Epithelial cell of proximal tubule (primary cell): Measurements from ENCODE around the gene MYBPC1. TPM values are rescaled to one million over a fixed set of nuclear protein-coding genes. Genes with fewer than 3 reads are reported as not detected.
"Not testable (repeated sequence)": the region's sequence is repeated elsewhere in the genome, so short reads cannot be mapped to it uniquely, and the experiment has no call there.

Experiments
- DNase-seq: peaks from one replicate; pipeline ENCODE4 v3.0.0-alpha.2; 2011; ENCODE audit warnings: low read depth
- H3K4me3 ChIP-seq: 2 replicates; pipeline ENCODE4 v1.5.1; 2011; ENCODE audit warnings: low read depth, mild to moderate bottlenecking, low read length
- total RNA-seq: library from RNA; depleted of rRNA; stranded (reverse); fragments of >200 nt; gene quantifications from 2 replicates; pipeline ENCODE4 v1.2.3, GENCODE V29; 2015
- TF ChIP-seq, protein P1 (sequence below): conservative IDR thresholded peaks from 2 replicates; pipeline ENCODE4 v1.5.1; 2012; ENCODE audit warnings: low read depth, mild to moderate bottlenecking, low read length

Gene MYBPC1
- total RNA-seq, 1 donor from 2014 or later = not detected

DNA sequence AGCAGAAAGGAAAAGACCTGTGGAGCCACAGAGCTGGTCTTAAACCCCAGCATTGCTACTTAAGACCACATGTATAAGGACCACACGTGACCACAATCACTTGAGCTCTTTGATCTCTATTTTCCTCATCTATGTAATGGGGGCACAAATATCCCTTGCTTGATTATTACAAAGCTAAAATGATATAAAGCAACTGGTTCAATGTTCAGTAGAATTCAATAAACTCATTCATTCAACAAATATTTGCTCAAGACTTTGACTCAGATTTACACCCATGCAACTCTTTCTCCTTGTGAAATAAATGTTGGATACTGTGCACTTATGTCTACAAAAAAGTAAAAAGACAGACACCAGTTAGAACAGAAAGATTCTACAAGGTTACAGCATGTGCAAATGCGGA lies 80.8 kb downstream of the MYBPC1 start:
- no peak for DNase-seq

DNA sequence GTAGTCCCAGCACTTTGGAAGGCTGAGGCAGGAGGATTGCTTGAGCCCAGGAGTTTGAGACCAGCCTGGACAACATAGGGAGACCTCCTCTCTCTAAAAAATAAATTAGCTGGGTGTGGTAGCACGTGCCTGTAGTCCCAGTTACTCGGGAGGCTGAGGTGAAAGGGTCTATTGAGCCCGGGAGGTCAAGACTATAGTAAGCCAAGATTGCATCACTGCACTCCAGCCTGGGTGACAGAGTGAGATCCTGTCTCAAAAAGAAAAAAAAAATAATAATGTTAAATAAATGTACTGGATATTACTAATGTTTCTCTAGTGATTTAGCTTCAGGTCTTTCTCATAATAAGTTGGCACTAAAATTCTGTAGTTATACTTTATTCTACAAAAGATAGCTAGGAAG lies 81.7 kb downstream of the MYBPC1 start:
- not testable (repeated sequence) for H3K4me3 ChIP-seq, DNase-seq

More for the DNA sequence above, 80.8 kb downstream of the MYBPC1 start:
- TF ChIP-seq, protein P1, sequence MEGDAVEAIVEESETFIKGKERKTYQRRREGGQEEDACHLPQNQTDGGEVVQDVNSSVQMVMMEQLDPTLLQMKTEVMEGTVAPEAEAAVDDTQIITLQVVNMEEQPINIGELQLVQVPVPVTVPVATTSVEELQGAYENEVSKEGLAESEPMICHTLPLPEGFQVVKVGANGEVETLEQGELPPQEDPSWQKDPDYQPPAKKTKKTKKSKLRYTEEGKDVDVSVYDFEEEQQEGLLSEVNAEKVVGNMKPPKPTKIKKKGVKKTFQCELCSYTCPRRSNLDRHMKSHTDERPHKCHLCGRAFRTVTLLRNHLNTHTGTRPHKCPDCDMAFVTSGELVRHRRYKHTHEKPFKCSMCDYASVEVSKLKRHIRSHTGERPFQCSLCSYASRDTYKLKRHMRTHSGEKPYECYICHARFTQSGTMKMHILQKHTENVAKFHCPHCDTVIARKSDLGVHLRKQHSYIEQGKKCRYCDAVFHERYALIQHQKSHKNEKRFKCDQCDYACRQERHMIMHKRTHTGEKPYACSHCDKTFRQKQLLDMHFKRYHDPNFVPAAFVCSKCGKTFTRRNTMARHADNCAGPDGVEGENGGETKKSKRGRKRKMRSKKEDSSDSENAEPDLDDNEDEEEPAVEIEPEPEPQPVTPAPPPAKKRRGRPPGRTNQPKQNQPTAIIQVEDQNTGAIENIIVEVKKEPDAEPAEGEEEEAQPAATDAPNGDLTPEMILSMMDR = no peak
- H3K4me3 ChIP-seq = no peak overlapping the region

DNA sequence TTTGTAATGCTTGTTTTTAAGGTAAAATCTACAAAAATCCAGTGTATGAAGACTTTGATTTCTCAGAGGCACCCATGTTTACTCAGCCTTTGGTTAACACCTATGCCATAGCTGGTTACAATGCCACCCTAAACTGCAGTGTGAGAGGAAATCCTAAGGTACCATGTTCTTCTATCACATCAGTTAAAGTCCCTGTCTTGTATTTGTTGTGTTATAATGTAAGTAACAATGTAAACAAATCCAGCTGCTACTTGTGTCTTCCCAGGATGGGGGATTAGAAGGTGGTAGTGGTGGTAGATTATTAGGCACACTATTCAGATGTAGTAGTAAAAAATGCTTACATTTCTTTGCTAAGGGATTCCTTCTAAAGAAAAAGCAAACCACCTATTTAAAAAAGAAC lies 83.3 kb downstream of the MYBPC1 start:
- H3K4me3 ChIP-seq = no peak overlapping the region
- TF ChIP-seq, protein P1 = no peak
- no peak for DNase-seq

DNA sequence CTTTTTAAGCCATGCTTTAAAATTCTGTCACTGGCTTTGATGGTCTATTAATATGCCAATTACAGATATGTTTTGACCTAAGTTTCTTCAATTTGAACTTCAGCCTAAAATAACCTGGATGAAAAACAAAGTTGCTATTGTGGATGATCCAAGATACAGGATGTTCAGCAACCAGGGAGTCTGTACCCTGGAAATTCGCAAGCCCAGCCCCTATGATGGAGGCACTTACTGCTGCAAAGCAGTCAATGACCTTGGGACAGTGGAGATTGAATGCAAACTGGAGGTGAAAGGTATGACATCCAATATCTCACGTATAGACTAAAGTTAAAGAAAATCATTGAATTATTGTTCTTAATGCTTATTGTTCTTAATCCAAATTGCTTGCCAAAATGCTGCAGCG lies 85.5 kb downstream of the MYBPC1 start:
- H3K4me3 ChIP-seq = no peak overlapping the region
- TF ChIP-seq, protein P1 = no peak
- no peak for DNase-seq

DNA sequence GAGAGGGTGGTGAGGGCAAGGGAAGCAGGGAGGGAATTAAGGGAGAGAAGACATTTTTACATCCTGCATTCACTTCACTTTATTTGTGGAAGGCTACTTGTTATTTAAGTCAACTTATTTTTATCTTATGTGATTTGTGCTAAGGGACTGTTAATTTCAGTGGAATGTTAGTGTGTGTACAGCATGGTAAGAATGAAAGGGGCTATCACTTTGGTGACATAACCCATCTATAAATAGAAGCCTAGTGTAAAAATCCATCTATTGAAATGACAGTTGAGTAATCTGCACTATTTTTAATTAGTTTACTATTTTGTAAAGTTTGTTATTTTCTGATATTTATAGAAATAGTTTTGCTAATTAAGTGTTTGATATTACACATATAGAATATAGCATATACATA lies 85.9 kb downstream of the MYBPC1 start:
- no peak overlapping the region for H3K4me3 ChIP-seq
- TF ChIP-seq, protein P1 = no peak
- no peak for DNase-seq

DNA sequence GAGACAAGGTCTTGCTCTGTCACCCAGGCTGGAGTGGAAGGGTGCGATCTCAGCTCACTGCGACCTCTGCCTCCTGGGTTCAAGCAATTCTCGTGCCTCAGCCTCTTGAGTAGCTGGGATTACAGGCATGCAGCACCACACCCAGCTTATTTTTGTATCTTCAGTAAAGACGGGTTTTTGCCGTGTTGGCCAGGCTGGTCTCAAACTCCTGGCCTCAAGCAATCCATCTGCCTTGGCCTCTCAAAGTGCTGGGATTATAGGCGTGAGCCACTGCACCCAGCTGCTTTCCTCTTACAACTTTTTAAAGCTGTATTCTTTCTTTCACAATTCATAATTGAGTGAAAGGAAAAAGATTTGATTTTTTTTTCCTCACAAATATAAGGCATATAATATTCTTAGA lies 86.9 kb downstream of the MYBPC1 start:
- not testable (repeated sequence) for H3K4me3 ChIP-seq, DNase-seq

DNA sequence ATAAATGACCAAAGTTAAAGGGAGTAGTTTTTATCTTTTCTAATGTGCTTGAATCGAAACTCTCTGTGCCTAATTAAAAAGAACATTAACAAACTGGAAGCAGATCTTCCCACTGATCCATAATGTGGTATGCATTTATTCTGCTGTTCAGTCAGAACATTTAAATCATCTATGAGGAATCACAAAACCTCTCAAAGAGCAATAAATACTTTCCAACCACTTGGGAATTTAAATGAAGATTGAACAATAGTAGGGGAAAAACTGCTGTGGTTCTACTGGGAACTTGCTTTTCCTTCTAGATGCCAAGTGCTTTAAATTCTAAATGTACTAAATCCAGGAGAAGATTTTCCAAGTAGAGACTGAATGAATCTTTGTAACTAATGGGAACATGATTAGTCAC lies 90.3 kb downstream of the MYBPC1 start:
- TF ChIP-seq, protein P1 = no peak
- DNase-seq = no peak
- no peak overlapping the region for H3K4me3 ChIP-seq

DNA sequence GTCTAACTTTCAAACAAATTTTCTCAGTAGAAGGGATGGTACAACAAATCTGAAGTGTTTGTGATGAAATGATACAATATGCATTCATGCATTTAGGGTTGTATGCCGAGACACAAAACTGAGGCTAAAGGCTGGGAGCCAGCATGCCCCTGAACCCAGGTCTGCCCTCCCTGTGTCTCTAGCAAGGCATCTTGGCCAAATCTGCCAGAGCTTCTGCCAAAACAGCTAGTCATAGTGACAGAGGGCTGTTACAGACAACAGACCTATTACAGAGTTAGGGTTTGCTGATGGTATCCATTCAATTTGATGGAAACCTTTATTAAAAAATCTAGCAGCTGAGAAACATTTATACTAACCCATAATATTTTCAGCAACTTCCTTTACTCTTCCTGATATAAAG lies 91.4 kb downstream of the MYBPC1 start:
- DNase-seq = no peak
- TF ChIP-seq, protein P1 = no peak
- no peak overlapping the region for H3K4me3 ChIP-seq
